ENCODE measurements around the gene R3HDM2.

GRCh38 chr12:57215065-57215464 is 215.8 kb downstream of the R3HDM2 start:
- no peak for TF ChIP-seq CTCF (conservative IDR thresholded peaks at IDR 0.05 in 1 of 2, IDR thresholded peaks at IDR 0.05 in 1 of 2; ENCODE audit: low read depth in 1 of 2, low read length in 2 of 2)
- TF ChIP-seq EZH2 (IDR thresholded peaks at IDR 0.05; ENCODE audit: low read length, missing control alignments) = peak; percentile 26

Data from fibroblast of lung (primary cell).